Liver (tissue), 3 donors: ENCODE measurements around the gene NLRC5.
A peak's percentile ranks its signal among the peaks of the same experiment; 100 is the strongest.

Experiments used
- ATF3 ChIP-seq: IDR thresholded peaks from 2 replicates; pipeline ENCODE4 v1.6.1; 2016; ENCODE audit warnings: antibody characterized with exemption
- CTCF ChIP-seq: fragments of 150-350 bp; IDR thresholded peaks from 2 replicates; pipeline ENCODE4 v1.5.1; 2017; ENCODE audit warnings: improper control_type of control experiment, low read depth, low read length; ENCODE audit not compliant: missing input control
- EGR1 ChIP-seq, 2 donors: IDR thresholded peaks; 2 replicates each; pipeline ENCODE4 v1.6.1; 2016 to 2018; ENCODE audit warnings: antibody characterized with exemption in 2 of 2, low read depth in 2 of 2
- MAX ChIP-seq: IDR thresholded peaks from 2 replicates; pipeline ENCODE4 v1.6.1; 2016; ENCODE audit warnings: antibody characterized with exemption
- RAD21 ChIP-seq, 2 donors: IDR thresholded peaks; 2 replicates each; pipeline ENCODE4 v1.6.1; 2016; ENCODE audit warnings: antibody characterized with exemption in 2 of 2, mild to moderate bottlenecking in 2 of 2
- REST ChIP-seq: IDR thresholded peaks from 2 replicates; pipeline ENCODE4 v1.6.1; 2016; ENCODE audit warnings: antibody characterized with exemption, mild to moderate bottlenecking
- RXRA ChIP-seq, 2 donors: IDR thresholded peaks; 2 replicates each; pipeline ENCODE4 v1.6.1; 2017 to 2018; ENCODE audit warnings: antibody characterized with exemption in 2 of 2, mild to moderate bottlenecking in 1 of 2
- donor health status: healthy.
- donor health status: healthy.

- TF ChIP-seq RAD21 (IDR thresholded peaks at IDR 0.05), result peak; percentile 68 to 84
- TF ChIP-seq CTCF, result peak; percentile 40
- TF ChIP-seq REST, result no peak
- no peak for TF ChIP-seq EGR1 (IDR thresholded peaks at IDR 0.05; ENCODE audit: low read depth in 2 of 2)
- no peak for TF ChIP-seq RXRA (IDR thresholded peaks at IDR 0.05)
- TF ChIP-seq ATF3, result no peak
- TF ChIP-seq MAX, result no peak
Measured at GRCh38 chr16:57045694-57046381, 56.5 kb downstream of the NLRC5 start.
